NCI-H2029 treated with DMSO at 0.1 percent for 48 hours (cell line): ENCODE results near the gene NUBP2.

Experiments used
- DNase-seq: peaks from one replicate; lab custom pipeline; 2025; lab: John Stamatoyannopoulos, UW

Gene NUBP2

GRCh38 chr16:1809281-1809801 lies 26.6 kb downstream of the NUBP2 start:
- DNase-seq = no peak

GRCh38 chr16:1810106-1810505 lies 27.3 kb downstream of the NUBP2 start:
- no peak for DNase-seq

GRCh38 chr16:1810536-1810935 lies 27.8 kb downstream of the NUBP2 start:
- no peak for DNase-seq

- DNase-seq = no peak
These were observed 30.0 kb downstream of the NUBP2 start for GRCh38 chr16:1812732-1813163.

- DNase-seq = no peak
These were observed 32.7 kb downstream of the NUBP2 start for GRCh38 chr16:1815461-1815860.

- no peak for DNase-seq
These were observed 33.9 kb downstream of the NUBP2 start for GRCh38 chr16:1816396-1817275.

- DNase-seq = no peak
These were observed 34.5 kb downstream of the NUBP2 start for GRCh38 chr16:1817276-1817589.

GRCh38 chr16:1817716-1818115 lies 35.0 kb downstream of the NUBP2 start:
- no peak for DNase-seq

- no peak for DNase-seq
These were observed 35.6 kb downstream of the NUBP2 start for GRCh38 chr16:1818204-1818872.

- DNase-seq = no peak
These were observed 36.2 kb downstream of the NUBP2 start for GRCh38 chr16:1818873-1819525.

- DNase-seq = no peak
These were observed 36.9 kb downstream of the NUBP2 start for GRCh38 chr16:1819611-1820010.

GRCh38 chr16:1820096-1820945 lies 37.6 kb downstream of the NUBP2 start:
- DNase-seq = no peak

GRCh38 chr16:1820946-1821290 lies 38.2 kb downstream of the NUBP2 start:
- DNase-seq = no peak

GRCh38 chr16:1821861-1822611 lies 39.3 kb downstream of the NUBP2 start:
- DNase-seq = no peak

GRCh38 chr16:1822801-1823200 lies 40.0 kb downstream of the NUBP2 start:
- no peak for DNase-seq

GRCh38 chr16:1823821-1824220 lies 41.1 kb downstream of the NUBP2 start:
- no peak for DNase-seq

GRCh38 chr16:1825381-1825863 lies 42.7 kb downstream of the NUBP2 start:
- no peak for DNase-seq

GRCh38 chr16:1825864-1826690 lies 43.3 kb downstream of the NUBP2 start:
- DNase-seq = no peak

GRCh38 chr16:1826691-1827573 lies 44.2 kb downstream of the NUBP2 start, which contains the start of the genes FAHD1 and HAGH:
TSS of gene FAHD1 (plus strand) at chr16:1827206. CDS start at chr16:1827239, 33 bp downstream.
TSS of gene HAGH (minus strand) at chr16:1826825. CDS start at chr16:1826787, 38 bp downstream.
- peak; percentile 78 for DNase-seq
